PC-3 (cell line): Measurements from ENCODE around the gene FMNL2.

Source experiments
- CTCF ChIP-seq: fragments of 300-600 bp; sonication (generic); conservative IDR thresholded peaks from 2 replicates; pipeline ENCODE4 v1.5.1; 2017; ENCODE audit warnings: antibody characterized with exemption, low read depth, mild to moderate bottlenecking, low read length
- EZH2phosphoT487 ChIP-seq: fragments of 300-600 bp; sonication (generic); IDR thresholded peaks from 2 replicates; pipeline ENCODE4 v1.6.1; 2018; ENCODE audit warnings: mild to moderate bottlenecking, antibody characterized with exemption, low read length, borderline replicate concordance

DNA sequence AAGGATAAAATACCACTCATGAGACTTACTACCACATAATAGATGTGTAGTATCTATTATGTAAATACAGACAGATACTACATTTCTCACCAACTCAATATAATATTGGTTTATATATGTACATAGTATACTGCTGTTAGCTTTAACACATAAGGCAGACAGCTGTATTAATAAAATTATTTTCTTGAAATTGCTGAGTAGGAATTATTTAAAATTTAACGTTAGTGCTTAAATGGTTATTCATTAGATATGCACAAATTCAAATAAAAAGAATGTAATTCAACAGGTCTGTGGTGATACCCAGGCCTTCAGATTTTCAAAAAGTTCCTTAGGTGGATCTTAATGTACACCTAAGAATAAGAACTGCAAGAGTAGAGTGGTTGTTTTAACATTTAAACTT lies 323.2 kb downstream of the FMNL2 start:
- TF ChIP-seq CTCF = no peak
- no peak for TF ChIP-seq EZH2phosphoT487
